HG03439 (cell line): ENCODE measurements around the gene NXPE3.
"Not testable (repeated sequence)": the region's sequence is repeated elsewhere in the genome, so short reads cannot be mapped to it uniquely, and the experiment has no call there.

Experiments used
- ATAC-seq: cut with Tn5 transposase; IDR thresholded peaks from one replicate; pipeline ENCODE4 v1.9.1; 2021; ENCODE audit warnings: mild to moderate bottlenecking, moderate library complexity; ENCODE audit not compliant: unreplicated experiment

The NXPE3 gene

GRCh38 chr3:101779047-101779821 is at the start of gene NXPE3:
NXPE3 (plus strand) TSS chr3:101779211; CDS start chr3:101785597, 6,386 bp downstream.
- peak; percentile 97 for ATAC-seq

GRCh38 chr3:101729586-101729985 is 49.4 kb upstream of the NXPE3 start:
- ATAC-seq = no peak

GRCh38 chr3:101730839-101731238 is 48.2 kb upstream of the NXPE3 start:
- no peak for ATAC-seq

- ATAC-seq = no peak
Measured at GRCh38 chr3:101732240-101732641, 46.8 kb upstream of the NXPE3 start.

- ATAC-seq = no peak
Measured at GRCh38 chr3:101735833-101736232, 43.2 kb upstream of the NXPE3 start.

GRCh38 chr3:101741914-101742313 is 37.1 kb upstream of the NXPE3 start:
- not testable (repeated sequence) for ATAC-seq

GRCh38 chr3:101744811-101745210 is 34.2 kb upstream of the NXPE3 start:
- ATAC-seq = no peak

GRCh38 chr3:101745934-101746333 is 33.1 kb upstream of the NXPE3 start:
- ATAC-seq = not testable (repeated sequence)

- ATAC-seq = not testable (repeated sequence)
Measured at GRCh38 chr3:101753386-101754113, 25.5 kb upstream of the NXPE3 start.

GRCh38 chr3:101758224-101758623 is 20.8 kb upstream of the NXPE3 start:
- no peak for ATAC-seq

- no peak for ATAC-seq
Measured at GRCh38 chr3:101762041-101762646, 16.9 kb upstream of the NXPE3 start.

- not testable (repeated sequence) for ATAC-seq
Measured at GRCh38 chr3:101777745-101778281, 1.2 kb upstream of the NXPE3 start.

GRCh38 chr3:101778385-101779046 is 495 bp upstream of the NXPE3 start:
- ATAC-seq = no peak

GRCh38 chr3:101779822-101780381 is 891 bp downstream of the NXPE3 start:
- no peak for ATAC-seq

- no peak for ATAC-seq
Measured at GRCh38 chr3:101780661-101781060, 1.6 kb downstream of the NXPE3 start.

GRCh38 chr3:101781166-101781565 is 2.2 kb downstream of the NXPE3 start:
- ATAC-seq = no peak

- no peak for ATAC-seq
Measured at GRCh38 chr3:101784855-101785613, 6.0 kb downstream of the NXPE3 start.

- ATAC-seq = peak; percentile 97
Measured at GRCh38 chr3:101791778-101792177, 12.8 kb downstream of the NXPE3 start.

GRCh38 chr3:101796077-101796680 is 17.2 kb downstream of the NXPE3 start:
- ATAC-seq = no peak
